Activated naive CD8-positive, alpha-beta T cell treated with anti-CD3 and anti-CD28 coated beads, Interleukin-2, amount 50 U/mL, for 16 hours (primary cell): Measurements from ENCODE around the gene FAF1.
"Not testable (repeated sequence)": the region's sequence is repeated elsewhere in the genome, so short reads cannot be mapped to it uniquely, and the experiment has no call there.

Experiments used
- DNase-seq: peaks from one replicate; pipeline ENCODE4 v3.0.0-alpha.2; 2020; ENCODE audit warnings: low read depth, low spot score

Gene FAF1

DNA sequence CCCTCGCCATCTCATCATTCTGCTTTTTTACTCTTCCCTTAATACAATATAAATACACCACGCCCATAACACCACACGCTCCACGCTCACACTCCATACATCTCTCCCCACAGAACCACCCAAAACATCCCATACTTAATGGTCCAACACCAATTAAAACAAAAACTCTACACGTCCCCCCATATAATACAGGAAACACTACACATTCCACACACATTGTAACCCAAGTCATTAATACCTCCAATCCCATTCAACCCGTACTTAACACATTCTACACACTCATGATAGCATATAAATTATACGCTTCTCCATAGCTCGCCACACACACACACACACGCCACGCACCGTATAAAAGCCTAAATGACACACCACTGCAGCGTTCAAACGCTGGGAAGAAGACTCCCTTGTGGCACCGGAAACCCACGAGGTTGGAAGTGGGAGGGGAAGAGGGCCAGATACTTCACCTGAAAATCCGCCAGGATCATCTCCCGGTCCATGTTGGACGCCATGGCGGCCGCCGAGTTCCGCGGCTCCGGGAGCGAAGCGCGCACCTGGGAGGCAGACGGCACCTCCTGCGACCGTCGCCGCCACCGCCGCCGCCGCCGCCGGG, 659 bp downstream of the FAF1 start:
- DNase-seq = no peak

DNA sequence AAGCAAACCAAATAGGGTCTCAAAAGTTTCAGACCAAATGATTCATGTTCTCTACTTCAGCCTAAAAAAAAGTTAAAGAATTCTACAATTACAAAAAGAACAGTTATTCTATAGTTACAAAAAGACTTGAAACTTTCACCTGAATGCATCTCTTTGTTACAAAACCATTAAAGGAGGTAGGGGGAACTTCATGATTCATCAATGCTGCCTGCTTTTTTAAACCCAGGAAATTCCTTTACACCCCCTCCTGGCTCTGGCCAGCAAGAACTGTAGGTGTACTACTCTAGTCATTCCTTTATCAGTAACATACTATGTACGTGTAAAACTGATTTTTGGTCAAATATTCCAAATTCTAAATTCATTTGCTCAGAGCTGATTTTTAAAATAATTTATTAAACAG, 5.0 kb downstream of the FAF1 start:
- DNase-seq = no peak

DNA sequence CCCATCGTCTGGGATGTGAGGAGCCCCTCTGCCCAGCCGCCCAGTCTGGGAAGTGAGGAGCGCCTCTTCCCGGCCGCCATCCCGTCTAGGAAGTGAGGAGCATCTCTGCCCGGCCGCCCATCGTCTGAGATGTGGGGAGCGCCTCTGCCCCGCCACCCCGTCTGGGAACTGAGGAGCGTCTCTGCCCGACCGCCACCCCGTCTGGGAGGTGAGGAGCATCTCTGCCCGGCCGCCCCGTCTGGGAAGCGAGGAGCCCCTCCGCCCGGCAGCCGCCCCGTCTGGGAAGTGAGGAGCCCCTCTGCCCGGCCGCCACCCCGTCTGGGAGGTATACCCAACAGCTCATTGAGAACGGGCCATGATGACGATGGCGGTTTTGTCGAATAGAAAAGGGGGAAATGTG, 7.5 kb downstream of the FAF1 start:
- not testable (repeated sequence) for DNase-seq

DNA sequence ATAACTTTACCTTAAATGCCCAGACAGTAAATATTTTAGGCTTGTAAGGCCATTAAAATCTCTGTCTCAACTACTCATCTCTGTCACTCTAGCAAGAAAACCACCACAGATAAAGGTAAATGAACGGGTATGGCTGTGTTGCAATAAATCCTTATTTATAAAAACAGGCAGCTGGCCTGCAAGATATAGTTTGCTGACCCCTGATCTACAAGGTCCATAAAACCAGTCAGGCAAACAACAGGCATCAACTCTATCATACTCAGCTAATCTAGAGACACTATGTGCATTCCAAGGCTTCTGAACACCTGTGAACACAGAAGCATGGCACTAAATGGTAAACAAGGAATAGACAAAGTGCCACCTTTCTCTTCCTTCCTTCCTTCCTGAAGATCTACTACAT, 9.7 kb downstream of the FAF1 start:
- DNase-seq = no peak

DNA sequence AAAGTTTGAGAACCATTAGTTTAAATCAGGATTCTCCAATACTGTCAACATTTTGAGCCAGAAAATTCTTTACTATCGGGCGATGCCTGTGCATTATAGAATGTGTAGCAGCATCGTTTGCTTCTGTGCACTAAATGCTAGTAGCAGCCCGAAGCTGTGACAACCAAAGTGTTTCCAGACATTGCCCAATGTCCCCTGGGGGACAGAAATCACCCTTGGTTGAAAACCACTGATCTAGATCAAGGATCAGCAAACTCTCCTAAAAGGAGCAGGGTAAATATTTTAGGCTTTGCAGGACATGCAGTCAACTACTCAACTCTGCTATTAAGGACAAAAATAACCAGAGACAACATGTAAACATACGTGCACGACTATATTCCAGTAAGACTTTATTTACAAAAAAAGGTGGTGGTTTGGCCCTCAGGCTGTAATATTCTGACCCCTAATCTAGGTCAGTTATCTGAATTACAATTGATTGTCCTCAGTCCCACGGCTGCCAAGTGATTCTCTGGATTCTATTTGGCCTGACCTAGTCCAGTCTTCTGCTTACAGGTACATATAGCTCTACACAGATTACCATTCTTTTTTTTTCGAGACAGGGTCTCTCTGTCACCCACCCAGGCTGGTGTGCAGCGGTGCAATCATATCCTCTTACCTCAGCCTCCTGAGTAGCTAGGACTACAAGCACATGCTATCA, 10.6 kb downstream of the FAF1 start:
- DNase-seq = no peak

DNA sequence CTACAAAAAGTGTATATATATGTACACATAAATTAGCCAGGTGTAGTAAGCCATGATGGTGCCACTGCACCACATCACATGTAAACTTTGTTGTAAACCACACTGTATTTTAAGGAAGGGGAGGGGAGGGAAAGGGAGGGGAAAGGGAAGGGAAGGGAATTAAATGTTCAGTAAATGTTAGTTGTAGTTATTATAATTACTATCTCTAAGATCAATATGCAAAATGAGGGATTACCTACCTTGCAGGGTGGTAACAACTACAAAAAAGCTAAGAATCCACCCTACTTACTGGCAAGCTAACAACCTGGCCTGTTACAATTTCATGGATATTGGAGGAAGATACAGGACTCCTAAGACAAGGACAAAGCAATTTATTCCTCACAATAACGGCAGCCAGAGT, 17.7 kb downstream of the FAF1 start:
- DNase-seq = no peak

DNA sequence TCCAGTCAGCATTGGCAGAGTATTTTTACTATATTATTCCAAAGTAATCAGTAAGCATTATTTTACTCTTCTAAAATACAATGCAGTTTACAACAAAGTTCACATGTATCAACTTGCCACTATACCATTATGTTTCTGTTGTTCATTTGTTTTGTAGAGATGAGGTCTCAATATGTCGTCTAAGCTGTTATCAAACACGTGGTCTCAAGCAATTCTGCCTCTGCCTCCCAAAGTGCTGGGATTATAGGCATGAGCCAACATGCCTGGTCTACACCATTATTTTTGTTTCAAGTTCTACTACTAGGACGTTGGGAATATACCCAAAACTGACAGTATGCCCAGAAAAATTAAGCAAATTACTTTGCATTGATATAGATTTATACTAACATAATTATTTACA, 19.8 kb downstream of the FAF1 start:
- DNase-seq = no peak

DNA sequence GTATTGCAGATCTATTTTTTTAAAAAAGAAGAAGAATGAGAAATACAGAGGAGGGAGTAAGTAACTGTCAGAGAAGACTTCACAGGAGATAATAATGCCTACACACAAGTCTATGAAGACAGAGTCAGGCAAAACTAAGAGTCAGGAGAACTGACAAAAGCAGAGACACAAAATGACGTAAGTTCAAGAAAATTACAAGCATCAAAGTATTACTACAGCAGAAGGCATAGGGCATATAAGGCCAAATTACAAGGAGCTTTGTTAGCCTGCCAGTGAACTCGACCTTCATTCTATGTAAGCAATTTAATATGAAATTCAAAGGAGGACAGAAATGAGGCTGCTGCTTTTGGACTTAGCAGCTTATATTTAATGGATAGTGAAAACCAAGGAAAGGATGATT, 23.7 kb downstream of the FAF1 start:
- no peak for DNase-seq

DNA sequence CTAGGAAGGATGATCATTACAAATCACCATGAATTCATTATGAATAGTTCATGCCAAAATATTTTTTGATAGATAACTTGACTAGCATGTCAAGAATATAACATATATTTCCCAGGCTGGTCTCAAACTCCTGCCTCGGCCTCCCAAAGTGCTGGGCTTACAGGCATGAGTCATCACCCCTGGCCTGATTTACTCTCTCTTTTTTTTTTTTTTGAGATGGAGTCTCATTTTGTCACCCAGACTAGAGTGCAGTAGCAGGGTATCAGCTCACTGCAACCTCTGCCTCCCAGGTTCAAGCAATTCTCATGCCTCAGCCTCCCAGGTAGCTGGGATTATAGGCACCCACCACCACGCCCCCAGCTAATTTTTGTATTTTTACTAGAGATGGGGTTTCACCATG, 24.8 kb downstream of the FAF1 start:
- not testable (repeated sequence) for DNase-seq

DNA sequence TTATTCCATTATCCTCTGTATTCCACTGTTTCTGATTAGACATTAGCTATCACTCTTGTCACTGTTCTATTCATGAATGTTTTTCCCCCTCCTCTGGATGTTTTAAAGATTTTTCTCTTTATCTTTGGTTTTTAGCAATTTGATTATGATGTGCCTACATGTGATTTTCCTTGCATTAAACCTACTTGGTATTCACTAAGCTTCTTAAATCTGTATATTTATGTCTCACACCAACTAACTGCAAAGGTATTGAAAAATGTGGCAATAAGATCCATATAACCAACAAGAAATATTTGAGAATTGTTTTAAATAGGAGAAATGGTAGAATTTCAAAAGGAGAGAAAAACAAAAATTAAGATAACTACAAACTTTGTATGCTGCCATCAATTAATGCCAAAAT, 25.2 kb downstream of the FAF1 start:
- DNase-seq = no peak

DNA sequence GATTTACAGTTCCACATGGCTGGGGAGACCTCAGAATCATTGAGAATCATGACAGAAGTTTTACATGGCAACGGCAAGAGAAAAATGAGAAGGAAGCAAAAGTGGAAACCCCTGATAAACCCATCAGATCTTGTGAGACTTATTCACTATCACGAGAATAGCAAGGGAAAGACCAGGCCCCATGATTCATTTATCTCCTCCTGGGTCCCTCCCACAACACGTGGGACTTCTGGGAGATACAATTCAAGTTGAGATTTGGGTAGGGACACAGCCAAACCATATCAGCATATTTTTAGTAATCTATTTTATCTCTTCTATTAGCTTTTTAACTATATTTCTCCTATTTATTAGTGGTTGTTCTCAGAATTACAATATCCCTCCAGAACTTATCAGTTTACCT, 26.3 kb downstream of the FAF1 start:
- DNase-seq = not testable (repeated sequence)

DNA sequence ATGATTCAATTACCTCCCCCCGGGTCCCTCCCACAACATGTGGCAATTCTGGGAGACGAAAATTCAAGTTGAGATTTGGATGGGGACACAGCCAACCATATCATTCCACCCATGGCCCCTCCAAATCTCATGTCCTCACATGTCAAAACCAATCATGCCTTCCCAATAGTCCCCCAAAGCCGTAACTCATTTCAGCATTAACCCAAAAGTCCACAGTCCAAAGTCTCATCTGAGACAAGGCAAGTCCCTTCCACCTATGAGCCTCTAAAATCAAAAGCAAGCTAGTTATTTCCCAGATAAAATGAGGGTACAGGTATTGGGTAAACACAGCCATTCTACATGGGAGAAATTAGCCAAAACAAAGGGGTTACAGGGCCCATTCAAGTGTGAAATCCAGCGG, 28.0 kb downstream of the FAF1 start:
- DNase-seq = not testable (repeated sequence)

DNA sequence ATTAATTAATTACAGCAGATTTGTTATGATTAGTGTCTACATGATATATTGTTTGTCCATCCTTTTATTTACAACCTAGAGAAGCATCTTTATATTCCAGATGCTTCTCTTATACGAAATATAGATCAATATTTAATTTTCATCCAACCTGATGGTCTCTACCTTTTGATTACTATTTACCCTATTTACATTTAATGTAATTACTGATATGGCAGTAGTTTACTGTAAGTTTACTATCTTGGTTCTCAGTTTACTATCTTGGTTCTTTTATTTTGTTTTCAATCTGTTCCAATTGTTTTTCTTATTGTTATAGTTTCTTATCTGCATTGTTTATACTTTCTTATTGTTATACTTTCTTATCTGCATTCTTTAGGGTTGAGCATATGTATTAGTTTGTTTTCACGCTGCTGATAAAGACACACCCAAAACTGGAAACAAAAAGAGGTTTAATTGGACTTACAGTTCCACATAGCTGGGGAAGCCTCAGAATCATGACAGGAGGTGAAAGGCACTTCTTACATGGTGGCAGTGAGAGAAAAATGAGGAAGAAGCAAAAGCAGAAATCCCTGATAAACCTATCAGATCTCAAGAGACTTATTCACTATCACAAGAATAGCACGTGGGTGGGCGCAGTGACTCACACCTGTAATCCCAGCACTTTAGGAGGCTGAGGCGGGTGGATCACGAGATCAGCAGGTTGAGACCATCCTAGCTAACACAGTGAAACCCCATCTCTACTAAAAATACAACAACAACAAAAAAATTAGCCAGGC, 28.9 kb downstream of the FAF1 start:
- DNase-seq = no peak

DNA sequence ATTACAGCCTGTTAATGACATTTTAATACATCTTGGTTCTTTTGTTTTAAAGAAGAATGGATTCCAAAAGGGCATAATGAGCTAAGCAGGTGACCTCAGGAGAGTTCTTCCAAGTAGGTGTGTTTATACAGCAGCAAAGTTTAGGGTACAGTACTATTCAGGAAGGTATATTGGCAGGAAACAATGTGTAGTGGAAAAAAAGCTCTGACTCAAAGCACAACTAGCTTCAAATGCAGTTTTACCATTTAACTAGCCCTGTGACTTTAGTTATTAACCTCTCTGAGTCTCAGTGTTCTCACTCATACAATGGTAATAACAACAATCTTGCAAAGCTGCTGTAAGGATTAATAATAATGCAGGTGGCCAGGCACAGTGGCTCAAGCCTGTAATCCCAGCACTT, 29.9 kb downstream of the FAF1 start:
- no peak for DNase-seq

DNA sequence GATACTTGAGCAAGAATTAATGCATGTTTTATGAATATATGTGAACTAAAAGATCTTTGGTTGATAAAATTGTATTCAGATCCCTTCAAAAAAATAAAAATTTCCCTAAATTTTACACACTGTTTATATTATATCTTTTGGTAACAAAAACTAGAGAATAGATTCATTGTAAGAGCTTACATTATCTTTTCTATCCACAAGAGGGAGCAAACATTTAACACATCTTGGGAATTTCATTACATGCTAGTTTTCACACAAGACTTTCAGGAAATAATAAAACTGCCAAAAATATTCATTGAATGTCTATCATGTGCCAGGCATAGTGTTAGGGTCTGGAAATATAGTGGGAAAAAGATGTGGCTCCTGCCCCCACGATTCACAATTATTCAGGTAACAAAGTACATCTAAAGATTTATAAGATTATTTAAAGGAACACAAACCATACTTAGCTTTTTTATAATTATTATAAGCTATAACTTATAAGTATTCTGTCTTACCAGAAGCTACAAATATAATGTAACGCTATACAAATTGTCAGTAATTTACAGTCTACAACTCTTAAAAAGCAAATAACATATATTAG, 30.6 kb downstream of the FAF1 start:
- DNase-seq = no peak

DNA sequence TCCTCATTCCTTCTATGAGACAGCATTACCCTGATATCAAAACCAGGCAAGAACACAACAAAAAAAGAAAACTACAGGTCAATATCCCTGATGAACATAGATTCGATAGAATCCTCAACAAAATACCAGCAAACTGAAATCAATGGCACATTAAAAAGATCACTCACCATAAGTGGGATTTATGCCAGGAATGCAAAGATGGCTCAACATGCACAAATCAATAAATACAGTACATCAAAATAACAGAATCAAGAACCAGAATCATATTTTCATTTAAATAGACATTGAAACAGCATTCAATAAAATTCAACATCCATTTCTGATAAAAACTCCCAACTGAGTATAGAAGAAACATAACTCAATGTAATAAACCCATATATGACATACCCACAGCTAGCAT, 36.5 kb downstream of the FAF1 start:
- DNase-seq = no peak

DNA sequence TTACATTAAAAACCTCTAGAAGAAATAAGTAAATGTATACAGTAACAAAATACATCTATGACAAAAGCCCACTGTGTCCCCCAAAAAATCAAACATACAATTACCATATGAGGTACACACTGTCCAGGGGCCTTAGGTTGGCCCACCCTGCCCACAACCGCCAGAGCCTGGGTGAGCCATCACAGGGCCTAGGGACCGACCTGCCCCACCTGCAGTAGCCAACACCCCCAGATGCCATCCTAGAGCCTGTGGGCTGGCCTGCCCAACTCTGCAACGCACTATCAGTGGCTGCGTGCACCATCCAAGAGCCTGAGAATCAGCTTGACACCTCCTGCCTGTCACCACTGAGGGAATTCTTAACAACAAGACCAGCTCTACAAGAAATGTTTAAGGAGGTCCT, 39.0 kb downstream of the FAF1 start:
- no peak for DNase-seq

DNA sequence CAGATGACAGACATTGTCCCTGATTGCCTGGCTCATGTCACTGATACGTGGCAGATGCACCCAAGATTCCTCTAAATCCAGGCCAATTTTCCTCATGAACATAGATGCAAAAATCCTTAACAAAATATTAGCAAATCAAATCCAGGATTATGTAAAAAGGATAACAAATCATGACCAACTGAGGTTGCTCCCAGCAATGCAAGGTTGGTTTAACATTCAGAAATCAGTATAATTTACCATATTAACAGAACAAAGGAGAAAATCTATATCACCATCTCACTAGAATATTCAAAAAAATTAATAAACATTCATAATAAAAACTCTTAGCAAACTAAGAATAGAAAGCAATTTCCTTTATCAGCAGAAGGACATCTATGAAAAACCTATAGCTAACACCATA, 39.7 kb downstream of the FAF1 start:
- no peak for DNase-seq

DNA sequence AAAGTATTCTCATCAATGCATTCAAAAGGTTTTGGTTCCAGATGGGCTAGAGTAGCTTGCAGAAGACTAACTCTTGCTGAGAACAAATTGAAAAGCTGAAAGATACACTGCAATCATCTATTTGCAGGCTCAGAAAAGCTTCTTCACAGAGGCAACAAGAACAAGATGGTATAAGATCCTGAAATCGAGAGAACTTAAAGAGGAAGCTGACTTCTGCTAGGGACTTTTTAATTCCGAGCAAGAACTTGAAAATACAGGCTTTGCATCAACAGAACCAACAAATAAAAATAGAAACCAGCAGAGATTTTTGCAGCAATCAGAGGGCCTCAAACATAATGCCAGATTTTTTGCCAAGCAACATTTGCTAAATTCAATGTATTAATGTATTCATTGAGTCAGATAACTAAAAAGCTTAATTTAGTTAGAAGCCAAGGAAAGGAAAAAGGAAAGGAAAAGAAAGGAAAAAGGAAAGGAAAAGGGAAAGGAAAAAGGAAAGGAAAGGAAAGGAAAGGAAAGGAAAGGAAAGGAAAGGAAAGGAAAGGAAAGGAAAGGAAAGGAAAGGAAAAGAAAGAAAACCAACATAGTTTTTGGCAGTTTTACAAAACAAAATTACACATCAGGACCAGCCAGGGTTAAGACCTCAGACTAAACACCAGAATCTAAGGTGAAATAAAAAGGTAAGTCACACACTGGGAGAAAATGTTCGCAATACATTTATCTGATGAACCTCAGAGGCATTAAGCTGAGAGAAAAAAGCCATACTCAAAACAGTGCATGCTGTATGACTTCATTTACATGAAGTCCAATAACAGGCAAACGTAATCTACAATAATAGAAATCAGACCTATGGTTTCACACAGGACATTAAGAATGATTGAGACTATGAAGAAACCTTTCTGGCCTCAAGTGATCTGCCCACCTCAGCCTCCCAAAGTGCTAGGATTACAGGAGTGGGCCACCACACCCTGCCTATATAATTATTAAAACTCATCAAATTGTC, 42.6 kb downstream of the FAF1 start:
- DNase-seq = no peak

DNA sequence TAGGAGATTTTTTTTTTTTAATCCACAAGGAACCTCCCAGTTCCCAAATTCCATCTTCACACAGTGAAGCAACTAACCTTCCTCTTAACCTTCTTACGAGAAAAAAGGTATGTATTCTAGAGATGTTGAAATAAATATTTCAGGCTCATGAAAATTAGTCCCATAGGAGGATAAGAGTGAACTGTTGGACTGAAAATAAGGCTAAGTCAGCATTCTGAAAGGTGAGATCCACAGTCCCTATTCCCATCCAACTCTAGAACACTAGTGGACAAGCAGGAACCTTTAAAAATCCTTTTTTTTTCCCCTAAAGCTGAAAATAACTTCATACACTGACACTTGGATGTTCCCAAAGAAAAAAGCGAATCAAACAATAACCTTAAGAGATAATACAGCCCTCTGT, 44.4 kb downstream of the FAF1 start:
- no peak for DNase-seq

DNA sequence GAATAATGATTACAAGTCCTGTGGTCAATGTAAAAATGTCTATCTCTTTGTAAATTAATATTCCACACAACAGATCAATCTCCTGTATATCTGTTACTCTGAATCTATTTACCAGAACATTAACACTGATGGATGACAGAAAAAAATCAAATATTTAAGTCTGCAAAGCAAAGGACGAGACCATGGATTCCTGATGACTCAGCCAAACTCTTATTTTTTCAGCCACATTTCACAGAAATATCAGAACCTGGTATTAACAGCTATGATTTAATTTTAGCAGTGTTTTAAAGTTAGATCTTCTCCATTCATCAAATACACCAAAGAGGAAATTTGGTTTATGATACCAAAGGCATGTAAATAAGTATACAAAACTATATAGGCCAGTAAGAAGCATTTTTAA, 46.1 kb downstream of the FAF1 start:
- DNase-seq = no peak
